WTC11 (cell line): ENCODE measurements around the gene PRKAG2. TPM values are rescaled to one million over a fixed set of nuclear protein-coding genes. Genes with fewer than 3 reads are reported as not detected.
A peak's percentile ranks its signal among the peaks of the same experiment; 100 is the strongest.

Experiments used
- ATAC-seq: fragments of 200-7000 bp; cut with Tn5 transposase; 2 replicates; pipeline ENCODE4 v1.10.0; 2021; ENCODE audit warnings: mild to moderate bottlenecking, moderate library complexity
- CTCF ChIA-PET: fragments of 300-600 bp; sonication (Branson Sonifier 250); formaldehyde crosslinking; loops from one replicate; lab custom pipeline; 2021; ENCODE audit warnings: antibody characterized with exemption; lab: Charles Lee
- POLR2A ChIA-PET: fragments of 350-600 bp; sonication (Branson Sonifier 250); formaldehyde crosslinking; loops from one replicate; lab custom pipeline; 2021; ENCODE audit warnings: antibody characterized with exemption; lab: Charles Lee
- DNase-seq: peaks from one replicate; pipeline ENCODE4 v3.0.0; 2021; ENCODE audit warnings: low spot score
- H3K27ac Mint-ChIP-seq: 2 replicates; pipeline ENCODE4 v1.8.0; 2021; ENCODE audit warnings: mixed read lengths
- H3K27me3 Mint-ChIP-seq: 2 replicates; pipeline ENCODE4 v1.8.0; 2021; ENCODE audit warnings: low read depth, mild to moderate bottlenecking, moderate library complexity, mixed read lengths
- H3K36me3 Mint-ChIP-seq: 2 replicates; pipeline ENCODE4 v1.8.0; 2021; ENCODE audit warnings: mixed read lengths
- H3K4me1 Mint-ChIP-seq: 2 replicates; pipeline ENCODE4 v1.8.0; 2022; ENCODE audit warnings: mixed read lengths
- H3K4me3 Mint-ChIP-seq: 2 replicates; pipeline ENCODE4 v1.8.0; 2021; ENCODE audit warnings: mild to moderate bottlenecking, moderate library complexity, mixed read lengths
- H3K9me3 Mint-ChIP-seq: 2 replicates; pipeline ENCODE4 v1.8.0; 2021; ENCODE audit warnings: mixed read lengths
- ATF1 ChIP-seq: sonication (generic); formaldehyde crosslinking; IDR thresholded peaks from 2 replicates; pipeline ENCODE4 v1.8.1; 2023; ENCODE audit warnings: mild to moderate bottlenecking, moderate library complexity, missing genetic modification reagents
- FOXJ3 ChIP-seq: sonication (generic); formaldehyde crosslinking; IDR thresholded peaks from 2 replicates; pipeline ENCODE4 v1.9.0; 2021; ENCODE audit warnings: missing genetic modification reagents, mild to moderate bottlenecking, borderline replicate concordance
- GRHL2 ChIP-seq: fragments of 250-450 bp; sonication (Bioruptor Pico); IDR thresholded peaks from 2 replicates; pipeline ENCODE4 v1.8.0; 2022; ENCODE audit warnings: mild to moderate bottlenecking, moderate library complexity; ENCODE audit not compliant: insufficient replicate concordance, severe bottlenecking
- IRF2 ChIP-seq: sonication (generic); formaldehyde crosslinking; IDR thresholded peaks from 2 replicates; pipeline ENCODE4 v1.8.0; 2022; ENCODE audit warnings: low read depth, missing genetic modification reagents, borderline replicate concordance
- ZBTB21 ChIP-seq: sonication (generic); formaldehyde crosslinking; IDR thresholded peaks from 2 replicates; pipeline ENCODE4 v1.8.1; 2023; ENCODE audit warnings: mild to moderate bottlenecking, missing genetic modification reagents, borderline replicate concordance
- ZNF219 ChIP-seq: sonication (generic); formaldehyde crosslinking; IDR thresholded peaks from 2 replicates; pipeline ENCODE4 v1.8.0; 2023; ENCODE audit warnings: missing genetic modification reagents, mild to moderate bottlenecking, borderline replicate concordance
- ZNF423 ChIP-seq: fragments of 250-450 bp; sonication (Bioruptor Pico); IDR thresholded peaks from 2 replicates; pipeline ENCODE4 v2.1.2; 2022; ENCODE audit warnings: mild to moderate bottlenecking, moderate library complexity
- ZNF671 ChIP-seq: fragments of 250-450 bp; sonication (Bioruptor Pico); IDR thresholded peaks from 2 replicates; pipeline ENCODE4 v1.8.0; 2021; ENCODE audit warnings: mild to moderate bottlenecking
- total RNA-seq: library from RNA; stranded (reverse); gene quantifications from 3 replicates; pipeline ENCODE4 v1.2.3, GENCODE V29; 2021
- TF ChIP-seq, protein P1 (sequence below): sonication (generic); formaldehyde crosslinking; IDR thresholded peaks from 2 replicates; pipeline ENCODE4 v1.8.1; 2023; ENCODE audit warnings: mild to moderate bottlenecking, missing genetic modification reagents
- TF ChIP-seq, protein P2 (sequence below): sonication (generic); formaldehyde crosslinking; IDR thresholded peaks from 2 replicates; pipeline ENCODE4 v1.8.1; 2023; ENCODE audit warnings: mild to moderate bottlenecking, missing genetic modification reagents, borderline replicate concordance
- TF ChIP-seq, protein P3 (sequence below): sonication (generic); formaldehyde crosslinking; IDR thresholded peaks from 2 replicates; pipeline ENCODE4 v1.8.1; 2023; ENCODE audit warnings: mild to moderate bottlenecking, missing genetic modification reagents, moderate library complexity
- TF ChIP-seq, protein P4 (sequence below): sonication (generic); formaldehyde crosslinking; conservative IDR thresholded peaks from 2 replicates; pipeline ENCODE4 v1.8.1; 2022; ENCODE audit warnings: mild to moderate bottlenecking, missing genetic modification reagents
- TF ChIP-seq, protein P5 (sequence below): fragments of 250-450 bp; sonication (Bioruptor Pico); IDR thresholded peaks from 2 replicates; pipeline ENCODE4 v1.8.0; 2021; ENCODE audit warnings: mild to moderate bottlenecking
- TF ChIP-seq, protein P6 (sequence below): sonication (generic); formaldehyde crosslinking; IDR thresholded peaks from 2 replicates; pipeline ENCODE4 v1.8.0; 2022; ENCODE audit warnings: mild to moderate bottlenecking, missing genetic modification reagents
- TF ChIP-seq, protein P7 (sequence below): fragments of 250-450 bp; sonication (Bioruptor Pico); IDR thresholded peaks from 2 replicates; pipeline ENCODE4 v1.9.0; 2021; ENCODE audit warnings: moderate library complexity, mild to moderate bottlenecking, inconsistent platforms, borderline replicate concordance
- TF ChIP-seq, protein P8 (sequence below): fragments of 250-450 bp; sonication (Bioruptor Pico); IDR thresholded peaks from 2 replicates; pipeline ENCODE4 v2.1.2; 2022; ENCODE audit warnings: mild to moderate bottlenecking, moderate library complexity
- TF ChIP-seq, protein P9 (sequence below): sonication (generic); formaldehyde crosslinking; IDR thresholded peaks from 2 replicates; pipeline ENCODE4 v1.8.1; 2022; ENCODE audit warnings: missing genetic modification reagents, borderline replicate concordance

PRKAG2 gene
- total RNA-seq, 1 experiment from 2014 or later, result 20.3 TPM

DNA sequence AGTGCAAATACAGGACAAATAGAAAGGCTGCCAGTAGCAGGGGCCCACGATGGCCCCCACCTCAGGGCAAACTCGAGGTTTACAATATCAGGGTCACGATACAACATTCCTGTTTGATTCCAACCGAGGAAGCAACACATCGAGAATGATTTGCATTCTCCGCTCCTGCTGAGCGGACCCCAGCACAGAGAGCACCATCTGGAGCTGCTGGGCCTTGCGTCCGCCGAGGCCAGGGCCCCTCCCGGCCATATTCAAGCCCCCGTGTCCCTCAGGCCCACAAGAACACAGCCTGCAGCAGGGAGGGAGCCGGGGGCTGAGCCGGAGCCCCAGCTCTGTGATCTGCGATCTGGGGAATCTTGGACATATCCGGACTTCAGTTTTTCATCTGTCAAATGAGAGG is 84.3 kb downstream of the PRKAG2 start:
- ChIA-PET CTCF (interaction anchor here (1.2 to 7.9 kb wide), 4 partner anchors 8 to 56 kb away, joined by 3 to 70 read pairs (median 4); no protein-coding TSS in a partner anchor), POLR2A (no interaction called here)
- Mint-ChIP-seq H3K27me3 (no peaks in the 10 kb centered on the region), H3K9me3 (no peaks in the 10 kb centered on the region), H3K4me1 (peaks cover 25% of the 10 kb centered on the region), H3K27ac (0 out of 2 replicates have a peak overlapping the region, but pooled peaks have one; percentile 48), H3K36me3 (no peaks in the 10 kb centered on the region), H3K4me3 (no peak overlapping the region)
- TF ChIP-seq, protein P1, sequence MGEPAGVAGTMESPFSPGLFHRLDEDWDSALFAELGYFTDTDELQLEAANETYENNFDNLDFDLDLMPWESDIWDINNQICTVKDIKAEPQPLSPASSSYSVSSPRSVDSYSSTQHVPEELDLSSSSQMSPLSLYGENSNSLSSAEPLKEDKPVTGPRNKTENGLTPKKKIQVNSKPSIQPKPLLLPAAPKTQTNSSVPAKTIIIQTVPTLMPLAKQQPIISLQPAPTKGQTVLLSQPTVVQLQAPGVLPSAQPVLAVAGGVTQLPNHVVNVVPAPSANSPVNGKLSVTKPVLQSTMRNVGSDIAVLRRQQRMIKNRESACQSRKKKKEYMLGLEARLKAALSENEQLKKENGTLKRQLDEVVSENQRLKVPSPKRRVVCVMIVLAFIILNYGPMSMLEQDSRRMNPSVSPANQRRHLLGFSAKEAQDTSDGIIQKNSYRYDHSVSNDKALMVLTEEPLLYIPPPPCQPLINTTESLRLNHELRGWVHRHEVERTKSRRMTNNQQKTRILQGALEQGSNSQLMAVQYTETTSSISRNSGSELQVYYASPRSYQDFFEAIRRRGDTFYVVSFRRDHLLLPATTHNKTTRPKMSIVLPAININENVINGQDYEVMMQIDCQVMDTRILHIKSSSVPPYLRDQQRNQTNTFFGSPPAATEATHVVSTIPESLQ, result no peak
- TF ChIP-seq, protein P2, sequence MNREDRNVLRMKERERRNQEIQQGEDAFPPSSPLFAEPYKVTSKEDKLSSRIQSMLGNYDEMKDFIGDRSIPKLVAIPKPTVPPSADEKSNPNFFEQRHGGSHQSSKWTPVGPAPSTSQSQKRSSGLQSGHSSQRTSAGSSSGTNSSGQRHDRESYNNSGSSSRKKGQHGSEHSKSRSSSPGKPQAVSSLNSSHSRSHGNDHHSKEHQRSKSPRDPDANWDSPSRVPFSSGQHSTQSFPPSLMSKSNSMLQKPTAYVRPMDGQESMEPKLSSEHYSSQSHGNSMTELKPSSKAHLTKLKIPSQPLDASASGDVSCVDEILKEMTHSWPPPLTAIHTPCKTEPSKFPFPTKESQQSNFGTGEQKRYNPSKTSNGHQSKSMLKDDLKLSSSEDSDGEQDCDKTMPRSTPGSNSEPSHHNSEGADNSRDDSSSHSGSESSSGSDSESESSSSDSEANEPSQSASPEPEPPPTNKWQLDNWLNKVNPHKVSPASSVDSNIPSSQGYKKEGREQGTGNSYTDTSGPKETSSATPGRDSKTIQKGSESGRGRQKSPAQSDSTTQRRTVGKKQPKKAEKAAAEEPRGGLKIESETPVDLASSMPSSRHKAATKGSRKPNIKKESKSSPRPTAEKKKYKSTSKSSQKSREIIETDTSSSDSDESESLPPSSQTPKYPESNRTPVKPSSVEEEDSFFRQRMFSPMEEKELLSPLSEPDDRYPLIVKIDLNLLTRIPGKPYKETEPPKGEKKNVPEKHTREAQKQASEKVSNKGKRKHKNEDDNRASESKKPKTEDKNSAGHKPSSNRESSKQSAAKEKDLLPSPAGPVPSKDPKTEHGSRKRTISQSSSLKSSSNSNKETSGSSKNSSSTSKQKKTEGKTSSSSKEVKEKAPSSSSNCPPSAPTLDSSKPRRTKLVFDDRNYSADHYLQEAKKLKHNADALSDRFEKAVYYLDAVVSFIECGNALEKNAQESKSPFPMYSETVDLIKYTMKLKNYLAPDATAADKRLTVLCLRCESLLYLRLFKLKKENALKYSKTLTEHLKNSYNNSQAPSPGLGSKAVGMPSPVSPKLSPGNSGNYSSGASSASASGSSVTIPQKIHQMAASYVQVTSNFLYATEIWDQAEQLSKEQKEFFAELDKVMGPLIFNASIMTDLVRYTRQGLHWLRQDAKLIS (CRISPR knock-in tag), result no peak
- TF ChIP-seq, protein P3, sequence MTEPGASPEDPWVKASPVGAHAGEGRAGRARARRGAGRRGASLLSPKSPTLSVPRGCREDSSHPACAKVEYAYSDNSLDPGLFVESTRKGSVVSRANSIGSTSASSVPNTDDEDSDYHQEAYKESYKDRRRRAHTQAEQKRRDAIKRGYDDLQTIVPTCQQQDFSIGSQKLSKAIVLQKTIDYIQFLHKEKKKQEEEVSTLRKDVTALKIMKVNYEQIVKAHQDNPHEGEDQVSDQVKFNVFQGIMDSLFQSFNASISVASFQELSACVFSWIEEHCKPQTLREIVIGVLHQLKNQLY (CRISPR knock-in tag), result no peak
- TF ChIP-seq, protein P4, sequence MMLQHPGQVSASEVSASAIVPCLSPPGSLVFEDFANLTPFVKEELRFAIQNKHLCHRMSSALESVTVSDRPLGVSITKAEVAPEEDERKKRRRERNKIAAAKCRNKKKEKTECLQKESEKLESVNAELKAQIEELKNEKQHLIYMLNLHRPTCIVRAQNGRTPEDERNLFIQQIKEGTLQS (CRISPR knock-in tag), result no peak
- TF ChIP-seq, protein P5, sequence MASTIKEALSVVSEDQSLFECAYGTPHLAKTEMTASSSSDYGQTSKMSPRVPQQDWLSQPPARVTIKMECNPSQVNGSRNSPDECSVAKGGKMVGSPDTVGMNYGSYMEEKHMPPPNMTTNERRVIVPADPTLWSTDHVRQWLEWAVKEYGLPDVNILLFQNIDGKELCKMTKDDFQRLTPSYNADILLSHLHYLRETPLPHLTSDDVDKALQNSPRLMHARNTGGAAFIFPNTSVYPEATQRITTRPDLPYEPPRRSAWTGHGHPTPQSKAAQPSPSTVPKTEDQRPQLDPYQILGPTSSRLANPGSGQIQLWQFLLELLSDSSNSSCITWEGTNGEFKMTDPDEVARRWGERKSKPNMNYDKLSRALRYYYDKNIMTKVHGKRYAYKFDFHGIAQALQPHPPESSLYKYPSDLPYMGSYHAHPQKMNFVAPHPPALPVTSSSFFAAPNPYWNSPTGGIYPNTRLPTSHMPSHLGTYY (CRISPR knock-in tag), result no peak
- TF ChIP-seq, protein P6, sequence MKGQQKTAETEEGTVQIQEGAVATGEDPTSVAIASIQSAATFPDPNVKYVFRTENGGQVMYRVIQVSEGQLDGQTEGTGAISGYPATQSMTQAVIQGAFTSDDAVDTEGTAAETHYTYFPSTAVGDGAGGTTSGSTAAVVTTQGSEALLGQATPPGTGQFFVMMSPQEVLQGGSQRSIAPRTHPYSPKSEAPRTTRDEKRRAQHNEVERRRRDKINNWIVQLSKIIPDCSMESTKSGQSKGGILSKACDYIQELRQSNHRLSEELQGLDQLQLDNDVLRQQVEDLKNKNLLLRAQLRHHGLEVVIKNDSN (CRISPR knock-in tag), result no peak
- TF ChIP-seq IRF2 (CRISPR knock-in tag), result no peak
- TF ChIP-seq ATF1 (CRISPR knock-in tag), result no peak
- peak; percentile 17 for DNase-seq
- ATAC-seq, result no peak; the same call in 1 of the 2 replicates

DNA sequence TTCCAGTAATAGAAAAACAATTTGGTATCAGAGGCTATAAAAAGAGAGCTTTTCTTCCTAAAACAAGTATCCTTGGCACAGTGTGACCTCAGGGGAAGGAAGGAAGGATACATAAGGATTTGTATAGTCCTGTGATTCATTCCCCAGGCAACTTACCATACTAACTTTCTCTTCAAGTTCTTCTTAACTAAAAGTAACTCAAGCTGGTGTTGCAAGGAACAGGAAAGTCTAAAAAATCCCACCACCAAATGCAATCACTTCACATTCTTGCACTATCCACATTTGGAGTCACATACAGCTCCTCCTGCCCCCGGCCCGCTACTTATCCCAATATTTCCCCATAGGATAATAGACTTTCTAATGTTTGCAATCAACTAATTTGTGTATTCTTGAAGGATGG is 84.8 kb downstream of the PRKAG2 start:
- no peak for ATAC-seq
- CTCF ChIA-PET, result interaction anchor here (1.1 to 7.9 kb wide), 4 partner anchors 8 to 76 kb away, joined by 3 to 70 read pairs (median 4); no protein-coding TSS in a partner anchor
- TF ChIP-seq GRHL2 (CRISPR knock-in tag), result no peak
- no peak for TF ChIP-seq FOXJ3 (CRISPR knock-in tag)
- no peak for TF ChIP-seq ZNF423 (CRISPR knock-in tag)
- no peak for TF ChIP-seq ZNF671
- TF ChIP-seq, protein P7, sequence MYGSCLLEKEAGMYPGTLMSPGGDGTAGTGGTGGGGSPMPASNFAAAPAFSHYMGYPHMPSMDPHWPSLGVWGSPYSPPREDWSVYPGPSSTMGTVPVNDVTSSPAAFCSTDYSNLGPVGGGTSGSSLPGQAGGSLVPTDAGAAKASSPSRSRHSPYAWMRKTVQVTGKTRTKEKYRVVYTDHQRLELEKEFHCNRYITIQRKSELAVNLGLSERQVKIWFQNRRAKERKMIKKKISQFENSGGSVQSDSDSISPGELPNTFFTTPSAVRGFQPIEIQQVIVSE (CRISPR knock-in tag), result no peak
- no peak for TF ChIP-seq ZNF219 (CRISPR knock-in tag)
- TF ChIP-seq, protein P8, sequence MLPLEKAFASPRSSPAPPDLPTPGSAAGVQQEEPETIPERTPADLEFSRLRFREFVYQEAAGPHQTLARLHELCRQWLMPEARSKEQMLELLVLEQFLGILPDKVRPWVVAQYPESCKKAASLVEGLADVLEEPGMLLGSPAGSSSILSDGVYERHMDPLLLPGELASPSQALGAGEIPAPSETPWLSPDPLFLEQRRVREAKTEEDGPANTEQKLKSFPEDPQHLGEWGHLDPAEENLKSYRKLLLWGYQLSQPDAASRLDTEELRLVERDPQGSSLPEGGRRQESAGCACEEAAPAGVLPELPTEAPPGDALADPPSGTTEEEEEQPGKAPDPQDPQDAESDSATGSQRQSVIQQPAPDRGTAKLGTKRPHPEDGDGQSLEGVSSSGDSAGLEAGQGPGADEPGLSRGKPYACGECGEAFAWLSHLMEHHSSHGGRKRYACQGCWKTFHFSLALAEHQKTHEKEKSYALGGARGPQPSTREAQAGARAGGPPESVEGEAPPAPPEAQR, result no peak
- TF ChIP-seq, protein P9, sequence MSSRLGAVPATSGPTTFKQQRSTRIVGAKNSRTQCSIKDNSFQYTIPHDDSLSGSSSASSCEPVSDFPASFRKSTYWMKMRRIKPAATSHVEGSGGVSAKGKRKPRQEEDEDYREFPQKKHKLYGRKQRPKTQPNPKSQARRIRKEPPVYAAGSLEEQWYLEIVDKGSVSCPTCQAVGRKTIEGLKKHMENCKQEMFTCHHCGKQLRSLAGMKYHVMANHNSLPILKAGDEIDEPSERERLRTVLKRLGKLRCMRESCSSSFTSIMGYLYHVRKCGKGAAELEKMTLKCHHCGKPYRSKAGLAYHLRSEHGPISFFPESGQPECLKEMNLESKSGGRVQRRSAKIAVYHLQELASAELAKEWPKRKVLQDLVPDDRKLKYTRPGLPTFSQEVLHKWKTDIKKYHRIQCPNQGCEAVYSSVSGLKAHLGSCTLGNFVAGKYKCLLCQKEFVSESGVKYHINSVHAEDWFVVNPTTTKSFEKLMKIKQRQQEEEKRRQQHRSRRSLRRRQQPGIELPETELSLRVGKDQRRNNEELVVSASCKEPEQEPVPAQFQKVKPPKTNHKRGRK, result no peak
- TF ChIP-seq ZBTB21 (CRISPR knock-in tag), result no peak

More for the DNA sequence above, 84.8 kb downstream of the PRKAG2 start:
- Mint-ChIP-seq H3K27ac (0 out of 2 replicates have a peak overlapping the region, but pooled peaks have one; percentile 48), H3K4me1 (peaks cover 25% of the 10 kb centered on the region), H3K36me3 (no peaks in the 10 kb centered on the region), H3K4me3 (no peak overlapping the region), H3K9me3 (peaks cover 4% of the 10 kb centered on the region; the same call in 1 of the 2 replicates), H3K27me3 (no peaks in the 10 kb centered on the region; the same call in 1 of the 2 replicates)
- DNase-seq, result no peak
- POLR2A ChIA-PET, result interaction anchor here (0.5 kb wide), 1 partner anchor 294 kb away, joined by 3 read pairs; no protein-coding TSS in a partner anchor
